RPMI7951 (cell line): ENCODE measurements around the gene ATG7. TPM values are rescaled to one million over a fixed set of nuclear protein-coding genes. Genes with fewer than 3 reads are reported as not detected.
"Not testable (repeated sequence)": the region's sequence is repeated elsewhere in the genome, so short reads cannot be mapped to it uniquely, and the experiment has no call there.

Experiments
- DNase-seq: peaks from one replicate; pipeline ENCODE4 v3.0.0-alpha.2; 2012; ENCODE audit warnings: low read depth
- total RNA-seq: library from RNA; depleted of rRNA; stranded (reverse); fragments of >200 nt; shearing (Covaris generic); gene quantifications from 2 replicates; pipeline ENCODE4 v1.2.3, GENCODE V29; 2014

The ATG7 gene
- total RNA-seq, 1 experiment from 2014 or later, result 103 TPM

DNA sequence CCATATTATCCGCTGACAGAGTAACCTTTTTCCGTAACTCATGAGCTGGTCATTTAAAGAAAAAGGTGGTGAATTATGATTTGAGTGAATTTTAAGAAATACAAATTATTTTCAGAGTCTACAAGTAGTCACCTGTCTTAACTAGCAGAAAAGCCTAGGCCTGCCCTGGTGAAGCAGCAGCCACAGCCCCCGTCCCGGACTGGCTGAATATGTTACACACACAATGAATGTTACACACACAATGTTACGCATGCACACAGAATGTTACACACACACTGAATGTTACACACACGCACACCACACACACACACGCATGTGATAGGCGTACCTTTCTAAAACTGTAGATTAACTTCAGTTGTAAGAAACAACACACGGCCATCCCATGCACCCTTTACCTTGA lies 293.7 kb downstream of the ATG7 start:
- DNase-seq, result no peak

GRCh38 chr3:11566478-11566877 lies 294.3 kb downstream of the ATG7 start:
- no peak for DNase-seq

GRCh38 chr3:11566916-11567315 lies 294.7 kb downstream of the ATG7 start:
- DNase-seq, result no peak

GRCh38 chr3:11567516-11568467 lies 295.6 kb downstream of the ATG7 start:
- DNase-seq, result peak; percentile 97

- DNase-seq, result peak; percentile 99
Measured at GRCh38 chr3:11568503-11569155, 296.4 kb downstream of the ATG7 start.

DNA sequence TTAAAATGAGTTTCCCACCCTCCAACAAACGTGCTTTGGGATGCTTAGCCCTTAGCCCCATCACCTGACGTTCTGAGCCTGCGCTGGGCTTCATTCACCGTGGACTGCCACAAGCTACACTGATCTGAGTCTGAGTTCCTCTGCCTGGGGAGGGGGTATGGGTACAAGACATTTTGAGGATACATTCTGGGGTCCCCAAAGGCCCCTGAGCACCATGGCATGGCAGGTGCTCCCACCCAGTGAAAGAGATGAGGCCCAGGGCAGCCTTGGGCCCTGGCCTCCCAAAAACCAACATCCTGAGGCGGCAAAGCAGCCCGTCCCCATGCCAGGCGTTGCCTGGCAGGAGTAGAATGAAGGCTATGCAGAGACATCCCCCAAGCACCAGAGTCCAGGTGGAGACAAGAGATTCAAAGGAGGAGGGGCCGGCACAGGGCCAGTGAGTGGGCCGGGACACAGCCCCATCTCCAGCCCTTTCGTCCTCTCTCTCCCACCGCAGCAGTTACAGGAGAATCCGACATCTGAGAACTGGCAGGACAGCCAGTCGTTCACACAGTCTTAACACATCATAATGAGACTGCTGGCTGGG lies 297.1 kb downstream of the ATG7 start:
- no peak for DNase-seq

- DNase-seq, result no peak
Measured at GRCh38 chr3:11570251-11570650, 298.1 kb downstream of the ATG7 start.

DNA sequence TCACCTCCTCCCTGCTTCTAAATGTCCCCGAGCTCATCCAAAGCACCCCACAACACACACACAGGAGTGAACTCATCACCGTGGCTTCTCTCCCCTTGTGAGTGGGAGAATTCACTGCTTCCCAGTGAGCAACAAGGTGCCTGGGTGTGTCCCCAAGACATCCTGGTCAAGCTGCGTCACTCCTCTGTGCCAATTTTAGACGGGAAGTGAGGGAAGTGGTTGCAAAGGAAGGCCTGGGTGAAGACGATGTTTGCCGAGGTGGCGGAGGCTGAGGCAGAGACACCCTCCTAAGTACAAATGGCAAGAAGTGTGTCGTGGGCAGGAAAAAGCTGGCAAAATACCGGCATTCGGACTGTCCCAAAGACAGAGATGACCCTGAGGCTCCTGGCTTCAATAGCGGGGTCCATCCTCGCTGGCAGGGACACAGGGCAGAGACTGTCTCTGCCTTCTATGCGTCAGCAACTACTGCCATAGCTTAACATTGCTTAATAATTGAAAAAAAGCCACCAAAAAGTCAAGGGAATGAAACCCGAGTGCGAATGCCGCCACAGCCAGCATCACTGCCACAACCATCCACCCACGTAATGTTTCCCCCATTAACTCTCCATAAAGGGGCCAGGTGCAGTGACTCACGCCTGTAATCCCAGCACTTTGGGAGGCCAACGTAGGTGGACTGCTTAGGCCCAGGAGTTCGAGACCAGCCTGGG lies 298.7 kb downstream of the ATG7 start:
- DNase-seq, result peak; percentile 84

- DNase-seq, result not testable (repeated sequence)
Measured at GRCh38 chr3:11572660-11573059, 300.5 kb downstream of the ATG7 start.

GRCh38 chr3:11574981-11575669 lies 302.9 kb downstream of the ATG7 start:
- DNase-seq, result no peak

GRCh38 chr3:11575677-11576076 lies 303.5 kb downstream of the ATG7 start:
- no peak for DNase-seq

DNA sequence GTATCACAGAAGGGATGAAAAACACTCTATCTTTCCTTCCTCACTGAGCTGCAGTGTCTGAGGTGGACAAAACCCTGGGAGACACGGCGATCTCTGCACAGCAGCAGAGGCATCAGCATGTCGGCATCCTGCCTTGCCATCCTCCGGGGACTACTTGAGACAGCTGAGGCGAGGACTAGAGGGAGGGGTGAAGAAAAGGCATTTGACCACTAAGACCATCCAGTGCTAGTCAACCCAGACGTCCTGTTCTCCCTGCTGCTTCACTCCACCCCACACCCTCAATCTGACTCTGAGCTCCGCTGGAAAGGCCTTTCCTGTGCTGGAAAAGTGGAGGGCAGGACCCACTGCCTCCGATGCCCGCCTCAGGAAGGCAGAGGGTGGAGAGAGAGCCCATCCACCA lies 304.3 kb downstream of the ATG7 start:
- no peak for DNase-seq

GRCh38 chr3:11578169-11578568 lies 306.0 kb downstream of the ATG7 start:
- DNase-seq, result no peak

GRCh38 chr3:11580645-11581044 lies 308.4 kb downstream of the ATG7 start:
- no peak for DNase-seq

- no peak for DNase-seq
Measured at GRCh38 chr3:11581237-11582190, 309.3 kb downstream of the ATG7 start.

- DNase-seq, result peak; percentile 96
Measured at GRCh38 chr3:11582191-11582968, 310.2 kb downstream of the ATG7 start.

DNA sequence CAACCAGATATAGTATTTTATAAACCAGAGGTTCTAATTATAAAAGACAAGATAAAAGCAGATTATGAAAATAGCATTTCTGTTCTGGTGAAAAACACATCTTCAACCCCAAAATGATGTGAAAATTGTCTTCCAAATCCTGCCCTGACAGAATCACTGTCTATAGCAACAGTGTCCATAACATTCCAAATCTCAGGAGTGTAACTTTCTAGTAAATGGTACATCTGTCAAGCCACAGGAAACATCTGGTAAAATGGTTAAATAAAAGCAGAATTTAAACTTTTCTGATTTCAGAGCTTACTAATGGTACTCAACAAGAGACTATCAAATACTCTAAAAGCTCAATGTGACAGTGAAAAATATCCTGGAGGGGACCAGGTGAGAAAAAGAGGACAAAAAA lies 311.0 kb downstream of the ATG7 start:
- DNase-seq, result peak; percentile 45

DNA sequence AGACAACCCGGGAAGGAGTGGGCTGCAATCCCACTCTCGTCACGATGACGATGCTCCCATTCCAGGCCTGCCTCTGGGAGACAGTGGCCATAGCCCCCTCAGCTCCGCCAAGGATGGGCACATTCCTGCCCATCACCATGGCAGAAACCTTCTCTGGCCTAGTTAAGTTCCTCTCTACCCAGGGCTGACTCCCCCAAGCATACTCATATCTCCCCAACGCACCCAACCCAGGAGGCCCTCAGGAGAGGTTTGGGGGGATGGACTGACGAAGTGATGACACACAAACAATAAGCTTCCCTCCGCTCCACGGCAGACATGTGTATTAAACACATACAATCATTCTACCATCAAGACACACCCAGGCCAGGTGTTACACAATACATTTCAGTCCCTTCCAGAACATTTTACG lies 311.4 kb downstream of the ATG7 start:
- DNase-seq, result peak; percentile 40

- no peak for DNase-seq
Measured at GRCh38 chr3:11584570-11584969, 312.4 kb downstream of the ATG7 start.
